IgD-negative memory B cell (primary cell): ENCODE data around the gene DNLZ. TPM values are rescaled to one million over a fixed set of nuclear protein-coding genes. Genes with fewer than 3 reads are reported as not detected.

Experiments
- H3K27ac Mint-ChIP-seq, 3 donors: one replicate each; pipeline ENCODE4 v1.8.0; 2020 to 2022; ENCODE audit warnings: mild to moderate bottlenecking in 3 of 3, mixed read lengths in 3 of 3, moderate library complexity in 1 of 3
- H3K27me3 Mint-ChIP-seq: one replicate; pipeline ENCODE4 v1.8.0; 2021; ENCODE audit warnings: mixed read lengths
- H3K36me3 Mint-ChIP-seq: one replicate; pipeline ENCODE4 v1.8.0; 2020; ENCODE audit warnings: mild to moderate bottlenecking, mixed read lengths
- H3K4me1 Mint-ChIP-seq, 3 donors: one replicate each; pipeline ENCODE4 v1.8.0; 2020 to 2022; ENCODE audit warnings: mixed read lengths in 3 of 3, mild to moderate bottlenecking in 1 of 3
- H3K4me3 Mint-ChIP-seq, 4 donors: one replicate each; pipeline ENCODE4 v1.8.0; 2020 to 2022; ENCODE audit warnings: mild to moderate bottlenecking in 4 of 4, mixed read lengths in 4 of 4, moderate library complexity in 3 of 4
- H3K9me3 Mint-ChIP-seq, 3 donors: one replicate each; pipeline ENCODE4 v1.8.0; 2020 to 2021; ENCODE audit warnings: mixed read lengths in 3 of 3, mild to moderate bottlenecking in 1 of 3
- polyA plus RNA-seq: library from polyadenylated mRNA; unstranded; fragments of 300-500 nt; fragmentation: Illumina TruSeq; gene quantifications from one replicate; pipeline ENCODE4 v1.2.3, GENCODE V29; 2021

DNLZ gene
- polyA plus RNA-seq, 1 donor from 2014 or later, result 78.0 TPM

- Mint-ChIP-seq H3K4me1 (no peaks in the 10 kb centered on the region), H3K27ac (no peak overlapping the region), H3K36me3 (no peaks in the 10 kb centered on the region), H3K9me3 (no peaks in the 10 kb centered on the region), H3K4me3 (no peak overlapping the region), H3K27me3 (peaks cover 12% of the 10 kb centered on the region)
Observed at GRCh38 chr9:136331556-136332481, 31.7 kb downstream of the DNLZ start.

GRCh38 chr9:136331030-136331429, 32.5 kb downstream of the DNLZ start:
- peaks cover 12% of the 10 kb centered on the region for H3K27me3 Mint-ChIP-seq
- no peaks in the 10 kb centered on the region for H3K36me3 Mint-ChIP-seq
- H3K4me1 Mint-ChIP-seq, result no peaks in the 10 kb centered on the region
- no peak overlapping the region for H3K4me3 Mint-ChIP-seq
- H3K9me3 Mint-ChIP-seq, result no peaks in the 10 kb centered on the region
- H3K27ac Mint-ChIP-seq, result peak overlapping the region in 1 of 3 donors; percentile 65

GRCh38 chr9:136330406-136330990, 33.0 kb downstream of the DNLZ start:
- Mint-ChIP-seq H3K4me3 (no peak overlapping the region), H3K4me1 (no peaks in the 10 kb centered on the region), H3K36me3 (no peaks in the 10 kb centered on the region), H3K9me3 (no peaks in the 10 kb centered on the region), H3K27ac (peak overlapping the region in 1 of 3 donors; percentile 65), H3K27me3 (peaks cover 12% of the 10 kb centered on the region)

- Mint-ChIP-seq H3K9me3 (no peaks in the 10 kb centered on the region), H3K27me3 (peaks cover 13% of the 10 kb centered on the region), H3K27ac (no peak overlapping the region), H3K4me3 (no peak overlapping the region), H3K4me1 (no peaks in the 10 kb centered on the region), H3K36me3 (no peaks in the 10 kb centered on the region)
Observed at GRCh38 chr9:136329636-136330405, 33.7 kb downstream of the DNLZ start.

GRCh38 chr9:136329211-136329627, 34.3 kb downstream of the DNLZ start:
- Mint-ChIP-seq H3K36me3 (no peaks in the 10 kb centered on the region), H3K27me3 (peaks cover 13% of the 10 kb centered on the region), H3K4me3 (no peak overlapping the region), H3K27ac (no peak overlapping the region), H3K9me3 (no peaks in the 10 kb centered on the region), H3K4me1 (no peaks in the 10 kb centered on the region)

- Mint-ChIP-seq H3K9me3 (no peaks in the 10 kb centered on the region), H3K36me3 (no peaks in the 10 kb centered on the region), H3K27me3 (peaks cover 13% of the 10 kb centered on the region), H3K4me1 (no peaks in the 10 kb centered on the region), H3K4me3 (peak overlapping the region in 2 of 4 donors; percentile 16 to 85), H3K27ac (no peak overlapping the region)
Observed at GRCh38 chr9:136328622-136329041, 34.9 kb downstream of the DNLZ start.

GRCh38 chr9:136328011-136328621, 35.4 kb downstream of the DNLZ start:
- H3K9me3 Mint-ChIP-seq, result no peaks in the 10 kb centered on the region
- H3K4me1 Mint-ChIP-seq, result no peaks in the 10 kb centered on the region
- H3K36me3 Mint-ChIP-seq, result no peaks in the 10 kb centered on the region
- peaks cover 13% of the 10 kb centered on the region for H3K27me3 Mint-ChIP-seq
- no peak overlapping the region for H3K27ac Mint-ChIP-seq
- peak overlapping the region in 1 of 4 donors; percentile 16 for H3K4me3 Mint-ChIP-seq

- no peaks in the 10 kb centered on the region for H3K36me3 Mint-ChIP-seq
- H3K9me3 Mint-ChIP-seq, result no peaks in the 10 kb centered on the region
- H3K4me1 Mint-ChIP-seq, result no peaks in the 10 kb centered on the region
- H3K27me3 Mint-ChIP-seq, result peaks cover 12% of the 10 kb centered on the region
- H3K27ac Mint-ChIP-seq, result no peak within 1 kb of the TSS
- H3K4me3 Mint-ChIP-seq, result peak within 1 kb of the TSS in 3 of 4 donors; percentile 47 to 63 (median 60)
Observed at GRCh38 chr9:136327304-136327974, 36.1 kb downstream of the DNLZ start, which contains the start of gene GPSM1. Gene GPSM1 (plus strand): TSS chr9:136327539. CDS start chr9:136327696, 157 bp downstream.

GRCh38 chr9:136326761-136327303, 36.7 kb downstream of the DNLZ start:
- Mint-ChIP-seq H3K27ac (no peak overlapping the region), H3K4me1 (no peaks in the 10 kb centered on the region), H3K27me3 (peaks cover 12% of the 10 kb centered on the region), H3K9me3 (no peaks in the 10 kb centered on the region), H3K4me3 (peak overlapping the region in 3 of 4 donors; percentile 47 to 63 (median 60)), H3K36me3 (no peaks in the 10 kb centered on the region)

GRCh38 chr9:136326061-136326760, 37.3 kb downstream of the DNLZ start:
- H3K36me3 Mint-ChIP-seq, result no peaks in the 10 kb centered on the region
- H3K4me1 Mint-ChIP-seq, result no peaks in the 10 kb centered on the region
- no peaks in the 10 kb centered on the region for H3K9me3 Mint-ChIP-seq
- H3K27ac Mint-ChIP-seq, result no peak overlapping the region
- H3K27me3 Mint-ChIP-seq, result peaks cover 12% of the 10 kb centered on the region
- peak overlapping the region in 1 of 4 donors; percentile 12 for H3K4me3 Mint-ChIP-seq

GRCh38 chr9:136325358-136325757, 38.2 kb downstream of the DNLZ start:
- Mint-ChIP-seq H3K27me3 (peaks cover 12% of the 10 kb centered on the region), H3K27ac (no peak overlapping the region), H3K4me1 (peaks cover 0 to 5% (median 0%) of the 10 kb centered on the region in 3 donors), H3K4me3 (no peak overlapping the region), H3K36me3 (no peaks in the 10 kb centered on the region), H3K9me3 (no peaks in the 10 kb centered on the region)

GRCh38 chr9:136324501-136325300, 38.8 kb downstream of the DNLZ start:
- peaks cover 12% of the 10 kb centered on the region for H3K27me3 Mint-ChIP-seq
- H3K4me3 Mint-ChIP-seq, result no peak overlapping the region
- peaks cover 0 to 5% (median 0%) of the 10 kb centered on the region in 3 donors for H3K4me1 Mint-ChIP-seq
- no peak overlapping the region for H3K27ac Mint-ChIP-seq
- H3K9me3 Mint-ChIP-seq, result no peaks in the 10 kb centered on the region
- H3K36me3 Mint-ChIP-seq, result no peaks in the 10 kb centered on the region

- H3K36me3 Mint-ChIP-seq, result no peaks in the 10 kb centered on the region
- no peaks in the 10 kb centered on the region for H3K9me3 Mint-ChIP-seq
- peaks cover 2% of the 10 kb centered on the region for H3K27me3 Mint-ChIP-seq
- no peak overlapping the region for H3K27ac Mint-ChIP-seq
- peaks cover 0 to 5% (median 0%) of the 10 kb centered on the region in 3 donors for H3K4me1 Mint-ChIP-seq
- no peak overlapping the region for H3K4me3 Mint-ChIP-seq
Observed at GRCh38 chr9:136323371-136323789, 40.2 kb downstream of the DNLZ start.
